Measurements from ENCODE around the gene EPAS1.
"Not testable (repeated sequence)": the region's sequence is repeated elsewhere in the genome, so short reads cannot be mapped to it uniquely, and the experiment has no call there.

EPAS1 gene

DNA sequence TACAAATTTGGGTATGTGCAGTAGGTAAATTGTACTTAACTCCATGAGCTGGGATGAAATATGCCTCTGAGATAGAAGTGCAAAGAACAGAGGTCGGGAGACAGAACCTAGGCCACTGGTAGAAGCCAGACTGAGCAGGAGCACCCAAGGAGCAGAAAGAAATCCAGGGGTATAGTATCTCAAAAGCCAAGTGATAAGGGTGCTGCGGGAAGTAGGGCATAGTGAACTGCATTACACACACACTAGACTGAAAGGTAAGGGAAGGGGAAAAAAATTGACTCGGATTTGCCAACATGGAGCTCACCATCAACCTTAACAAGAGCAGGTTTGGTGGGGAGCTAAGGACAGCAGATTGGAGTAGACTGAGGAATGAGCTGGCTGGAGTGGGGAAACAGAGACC is 92.8 kb downstream of the EPAS1 start:
- TF ChIP-seq CTCF (IDR thresholded peaks at IDR 0.05; ENCODE audit: low read depth, low read length) = no peak
- no peak for DNase-seq (ENCODE audit: low read depth, low spot score)
- in situ Hi-C loops (cut with HindIII; ENCODE audit: low sequenced_read_pairs) = no loop called here
- no peak overlapping the region for H3K4me3 ChIP-seq (ENCODE audit: low read depth, low read length)

DNA sequence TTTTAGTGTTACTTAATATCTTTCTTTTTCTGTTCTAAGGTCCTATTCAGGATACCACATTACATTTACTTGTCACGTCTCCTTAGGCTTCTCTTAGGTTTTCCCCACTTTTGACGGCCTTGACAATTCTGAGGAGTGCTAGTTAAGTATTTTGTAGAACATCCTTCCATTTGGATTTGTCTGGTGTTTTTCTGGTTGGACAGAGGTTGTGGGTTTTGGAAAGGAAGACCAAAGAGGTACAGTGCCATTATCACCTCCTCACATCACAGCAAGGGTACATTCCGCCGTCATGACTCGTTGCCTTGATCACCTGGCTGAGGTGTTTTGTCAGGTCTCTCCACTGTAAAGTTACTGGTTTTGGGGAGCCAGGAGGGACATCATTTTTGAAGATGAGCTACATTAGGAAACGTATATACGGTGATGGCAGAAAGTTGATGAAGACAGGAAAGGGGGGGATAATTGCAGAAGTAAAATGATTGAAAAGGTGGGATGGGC is 93.7 kb downstream of the EPAS1 start:
- no peak overlapping the region for H3K4me3 ChIP-seq (ENCODE audit: low read depth, low read length)
- in situ Hi-C loops (cut with HindIII; ENCODE audit: low sequenced_read_pairs) = no loop called here
- no peak for DNase-seq (ENCODE audit: low read depth, low spot score)
- no peak for TF ChIP-seq CTCF (IDR thresholded peaks at IDR 0.05; ENCODE audit: low read depth, low read length)

DNA sequence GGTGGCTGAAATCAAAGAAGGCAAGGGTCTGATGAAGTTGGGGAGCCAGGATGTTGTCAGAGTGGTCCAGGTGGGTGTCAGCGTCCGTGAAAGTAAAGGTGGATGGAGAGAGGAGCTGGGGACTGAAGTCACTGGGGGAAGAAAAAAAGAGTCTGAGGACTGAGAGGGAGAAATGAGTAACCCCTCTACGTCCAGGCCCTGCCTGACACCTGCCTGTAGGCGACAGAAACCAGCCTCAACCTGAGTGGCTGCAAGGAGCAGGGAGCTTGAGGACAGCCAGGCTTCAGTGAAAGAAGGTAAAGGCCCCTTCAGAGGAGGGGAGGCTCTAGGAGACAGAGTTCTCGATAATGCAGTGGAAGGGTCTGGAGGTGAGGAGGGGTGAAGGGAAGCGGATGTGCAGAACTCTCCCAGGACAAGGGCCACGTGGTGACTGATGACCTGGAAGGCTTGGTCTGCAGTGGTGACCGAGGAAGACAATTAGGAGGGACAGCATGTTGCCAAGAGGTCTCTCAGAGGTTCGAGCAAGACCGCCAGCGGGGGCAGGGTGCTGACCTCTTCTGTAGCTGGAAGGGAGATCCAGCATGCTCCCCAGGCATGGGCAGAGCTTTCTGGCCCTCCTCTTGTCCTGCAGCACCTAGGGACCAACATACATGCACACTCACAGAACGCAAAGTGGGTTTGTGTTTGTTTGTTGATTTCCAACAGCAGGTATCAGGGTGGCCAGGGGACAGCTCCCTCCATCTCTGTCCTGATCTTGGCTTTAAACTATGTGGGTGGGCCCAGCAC is 95.5 kb downstream of the EPAS1 start:
- DNase-seq (ENCODE audit: low read depth, low spot score) = no peak
- in situ Hi-C loops (cut with HindIII; ENCODE audit: low sequenced_read_pairs) = no loop called here
- no peak overlapping the region for H3K4me3 ChIP-seq (ENCODE audit: low read depth, low read length)
- TF ChIP-seq CTCF (IDR thresholded peaks at IDR 0.05; ENCODE audit: low read depth, low read length) = no peak

DNA sequence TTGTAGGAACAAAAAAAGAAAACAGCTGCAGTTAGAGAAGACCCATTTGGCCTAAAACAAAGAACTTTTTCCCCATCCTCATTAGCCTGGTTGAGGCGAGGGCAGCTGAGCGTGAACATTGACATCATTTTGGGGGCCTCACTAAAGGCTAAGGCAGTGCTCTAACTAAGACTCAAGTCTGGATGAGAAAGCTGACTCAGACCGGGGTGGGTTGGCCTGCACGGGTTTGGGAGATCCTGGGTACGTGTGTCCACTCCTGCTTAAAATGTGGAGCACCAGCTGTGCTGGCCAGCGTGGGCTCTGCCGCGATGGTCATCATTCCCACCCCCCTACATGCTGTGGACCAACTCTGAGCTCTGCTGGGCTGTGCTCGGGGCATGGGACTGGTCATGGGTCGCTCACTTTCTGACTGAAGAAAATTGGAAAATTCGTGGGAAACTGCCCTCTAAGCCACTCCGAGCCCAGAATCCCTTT is 96.2 kb downstream of the EPAS1 start:
- in situ Hi-C loops (cut with HindIII; ENCODE audit: low sequenced_read_pairs) = no loop called here
- TF ChIP-seq CTCF (IDR thresholded peaks at IDR 0.05; ENCODE audit: low read depth, low read length) = no peak
- no peak for DNase-seq (ENCODE audit: low read depth, low spot score)
- no peak overlapping the region for H3K4me3 ChIP-seq (ENCODE audit: low read depth, low read length)

GRCh38 chr2:46393865-46394264 is 96.7 kb downstream of the EPAS1 start:
- TF ChIP-seq CTCF (IDR thresholded peaks at IDR 0.05; ENCODE audit: low read depth, low read length) = no peak
- no peak for DNase-seq (ENCODE audit: low read depth, low spot score)
- no peak overlapping the region for H3K4me3 ChIP-seq (ENCODE audit: low read depth, low read length)
- in situ Hi-C loops (cut with HindIII; ENCODE audit: low sequenced_read_pairs) = no loop called here

- no peak for TF ChIP-seq CTCF (IDR thresholded peaks at IDR 0.05; ENCODE audit: low read depth, low read length)
- H3K4me3 ChIP-seq (ENCODE audit: low read depth, low read length) = no peak overlapping the region
- peak; percentile 4 for DNase-seq (ENCODE audit: low read depth, low spot score)
- in situ Hi-C loops (cut with HindIII; ENCODE audit: low sequenced_read_pairs) = no loop called here
Measured at GRCh38 chr2:46394649-46395510, 97.7 kb downstream of the EPAS1 start.

- in situ Hi-C loops (cut with HindIII; ENCODE audit: low sequenced_read_pairs) = not testable (repeated sequence)
Measured at GRCh38 chr2:46395730-46396129, 98.5 kb downstream of the EPAS1 start.

More at GRCh38 chr2:46395730-46396129, 98.5 kb downstream of the EPAS1 start:
- not testable (repeated sequence) for H3K4me3 ChIP-seq (ENCODE audit: low read depth, low read length); DNase-seq (ENCODE audit: low read depth, low spot score)
